Ascending aorta (tissue), 2 donors: ENCODE results near the gene SAMD5. TPM values are rescaled to one million over a fixed set of nuclear protein-coding genes. Genes with fewer than 3 reads are reported as not detected.
"Not testable (repeated sequence)": the region's sequence is repeated elsewhere in the genome, so short reads cannot be mapped to it uniquely, and the experiment has no call there.

ENCODE experiments used
- DNase-seq, 2 donors: peaks; one replicate each; pipeline ENCODE4 v3.0.0-alpha.2; 2019; ENCODE audit warnings: low spot score in 2 of 2
- H3K27ac ChIP-seq, 2 donors: fragments of 200-600 bp; sonication (generic); one replicate each; pipeline ENCODE4 v1.5.1; 2016 to 2017; ENCODE audit warnings: mild to moderate bottlenecking in 1 of 2
- H3K27me3 ChIP-seq: fragments of 200-600 bp; sonication (generic); one replicate; pipeline ENCODE4 v1.5.1; 2017
- H3K36me3 ChIP-seq, 2 donors: fragments of 200-600 bp; sonication (generic); one replicate each; pipeline ENCODE4 v1.5.1; 2016
- H3K4me1 ChIP-seq, 2 donors: fragments of 200-600 bp; sonication (generic); one replicate each; pipeline ENCODE4 v1.5.1; 2016 to 2017; ENCODE audit warnings: mild to moderate bottlenecking in 1 of 2
- H3K4me3 ChIP-seq, 2 donors: fragments of 200-600 bp; sonication (generic); one replicate each; pipeline ENCODE4 v1.5.1; 2016 to 2017; ENCODE audit warnings: mild to moderate bottlenecking in 1 of 2
- H3K9me3 ChIP-seq, 2 donors: fragments of 200-600 bp; sonication (generic); one replicate each; pipeline ENCODE4 v1.5.1; 2016
- intact Hi-C: fragments of 100-400 bp; cut with DNase I; formaldehyde crosslinking; loops from one replicate; pipeline ENCODE4 v1.15.1; 2023
- total RNA-seq: library from RNA; depleted of rRNA; stranded (reverse); fragments of >200 nt; gene quantifications from one replicate; pipeline ENCODE4 v1.1.0, GENCODE V29; 2016
- TF ChIP-seq, protein P1 (sequence below), 3 experiments: fragments of 200-600 bp in 2 of 3; fragments of 450-650 bp in 1 of 3; sonication (generic) in 2 of 3; IDR thresholded peaks; one replicate each; pipeline ENCODE4 v1.5.1; 2016 to 2019; ENCODE audit warnings: antibody characterized with exemption in 3 of 3, mild to moderate bottlenecking in 1 of 3, moderate library complexity in 1 of 3

The SAMD5 gene
- total RNA-seq, 1 donor from 2014 or later: 1.3 TPM

DNA sequence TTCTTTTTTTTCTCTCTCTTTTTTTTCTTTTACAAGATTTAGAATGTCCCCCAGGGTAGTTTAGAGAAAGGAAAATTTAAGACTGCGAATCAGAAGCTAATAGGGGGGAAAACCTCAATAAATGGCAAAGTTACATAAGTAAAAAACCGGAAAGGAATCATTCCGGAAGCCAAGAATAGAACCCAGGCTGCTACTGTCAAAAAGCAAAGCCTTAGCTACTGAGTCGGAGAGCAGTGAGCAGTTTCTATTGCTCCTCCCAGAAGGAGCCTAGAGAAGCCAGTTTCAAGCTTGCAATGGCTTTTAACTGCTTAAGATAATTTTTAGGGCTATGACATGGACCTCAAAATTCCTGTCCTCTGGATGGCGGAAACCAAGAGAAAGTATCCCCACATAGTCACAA lies 31.6 kb downstream of the SAMD5 start:
- no peak overlapping the region for H3K4me3 ChIP-seq
- H3K4me1 ChIP-seq: no peaks in the 10 kb centered on the region
- no peak overlapping the region for H3K27ac ChIP-seq
- no peaks in the 10 kb centered on the region for H3K27me3 ChIP-seq
- no peaks in the 10 kb centered on the region for H3K36me3 ChIP-seq
- TF ChIP-seq, protein P1, sequence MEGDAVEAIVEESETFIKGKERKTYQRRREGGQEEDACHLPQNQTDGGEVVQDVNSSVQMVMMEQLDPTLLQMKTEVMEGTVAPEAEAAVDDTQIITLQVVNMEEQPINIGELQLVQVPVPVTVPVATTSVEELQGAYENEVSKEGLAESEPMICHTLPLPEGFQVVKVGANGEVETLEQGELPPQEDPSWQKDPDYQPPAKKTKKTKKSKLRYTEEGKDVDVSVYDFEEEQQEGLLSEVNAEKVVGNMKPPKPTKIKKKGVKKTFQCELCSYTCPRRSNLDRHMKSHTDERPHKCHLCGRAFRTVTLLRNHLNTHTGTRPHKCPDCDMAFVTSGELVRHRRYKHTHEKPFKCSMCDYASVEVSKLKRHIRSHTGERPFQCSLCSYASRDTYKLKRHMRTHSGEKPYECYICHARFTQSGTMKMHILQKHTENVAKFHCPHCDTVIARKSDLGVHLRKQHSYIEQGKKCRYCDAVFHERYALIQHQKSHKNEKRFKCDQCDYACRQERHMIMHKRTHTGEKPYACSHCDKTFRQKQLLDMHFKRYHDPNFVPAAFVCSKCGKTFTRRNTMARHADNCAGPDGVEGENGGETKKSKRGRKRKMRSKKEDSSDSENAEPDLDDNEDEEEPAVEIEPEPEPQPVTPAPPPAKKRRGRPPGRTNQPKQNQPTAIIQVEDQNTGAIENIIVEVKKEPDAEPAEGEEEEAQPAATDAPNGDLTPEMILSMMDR (IDR thresholded peaks at IDR 0.05): no peak
- H3K9me3 ChIP-seq: no peaks in the 10 kb centered on the region
- DNase-seq: no peak
- intact Hi-C loops: no loop called here

DNA sequence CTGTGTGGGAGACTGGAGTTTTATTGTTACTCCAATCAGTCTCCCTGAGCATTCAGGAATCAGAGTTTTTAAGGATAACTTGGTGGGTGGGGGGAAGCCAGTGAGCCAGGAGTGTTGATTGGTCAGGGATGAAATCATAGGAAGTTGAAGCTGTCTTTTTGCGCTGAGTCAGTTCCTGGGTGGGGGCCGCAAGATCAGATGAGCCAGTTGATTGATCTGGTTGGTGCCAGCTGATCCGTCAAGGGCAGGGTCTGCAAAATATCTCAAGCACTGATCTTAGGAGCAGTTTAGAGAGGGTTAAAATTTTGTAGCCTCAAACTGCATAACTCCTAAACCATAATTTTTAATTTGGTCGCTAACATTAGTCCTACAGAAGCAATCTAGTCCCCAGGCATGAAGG lies 33.9 kb downstream of the SAMD5 start:
- DNase-seq, H3K27me3 ChIP-seq, H3K36me3 ChIP-seq, intact Hi-C loops, H3K4me3 ChIP-seq, H3K9me3 ChIP-seq, H3K27ac ChIP-seq, H3K4me1 ChIP-seq: not testable (repeated sequence)

DNA sequence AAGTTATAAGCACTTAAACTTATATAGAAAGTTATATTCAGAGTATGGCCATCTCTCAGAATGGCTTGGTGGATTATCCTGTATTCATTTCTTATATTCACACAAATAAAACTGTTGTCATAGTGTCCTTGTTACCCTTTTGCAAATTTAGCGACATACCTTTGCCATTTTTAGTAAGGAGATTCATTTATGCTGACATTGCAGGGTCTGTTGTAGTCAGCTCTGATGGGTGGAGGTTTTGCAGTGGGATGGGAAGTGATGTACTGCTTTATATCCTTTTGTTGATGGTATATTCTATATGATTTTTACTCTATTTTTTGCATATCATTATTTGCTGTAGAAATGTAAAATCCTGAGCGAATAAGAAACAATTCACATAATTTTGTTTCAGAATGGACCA lies 35.9 kb downstream of the SAMD5 start:
- Histone ChIP-seq H3K27ac (no peak overlapping the region), H3K4me3 (no peak overlapping the region), H3K4me1 (no peaks in the 10 kb centered on the region), H3K9me3 (no peaks in the 10 kb centered on the region), H3K27me3 (no peaks in the 10 kb centered on the region), H3K36me3 (no peaks in the 10 kb centered on the region)
- TF ChIP-seq, protein P1 (IDR thresholded peaks at IDR 0.05): no peak
- no peak for DNase-seq
- intact Hi-C loops: no loop called here

DNA sequence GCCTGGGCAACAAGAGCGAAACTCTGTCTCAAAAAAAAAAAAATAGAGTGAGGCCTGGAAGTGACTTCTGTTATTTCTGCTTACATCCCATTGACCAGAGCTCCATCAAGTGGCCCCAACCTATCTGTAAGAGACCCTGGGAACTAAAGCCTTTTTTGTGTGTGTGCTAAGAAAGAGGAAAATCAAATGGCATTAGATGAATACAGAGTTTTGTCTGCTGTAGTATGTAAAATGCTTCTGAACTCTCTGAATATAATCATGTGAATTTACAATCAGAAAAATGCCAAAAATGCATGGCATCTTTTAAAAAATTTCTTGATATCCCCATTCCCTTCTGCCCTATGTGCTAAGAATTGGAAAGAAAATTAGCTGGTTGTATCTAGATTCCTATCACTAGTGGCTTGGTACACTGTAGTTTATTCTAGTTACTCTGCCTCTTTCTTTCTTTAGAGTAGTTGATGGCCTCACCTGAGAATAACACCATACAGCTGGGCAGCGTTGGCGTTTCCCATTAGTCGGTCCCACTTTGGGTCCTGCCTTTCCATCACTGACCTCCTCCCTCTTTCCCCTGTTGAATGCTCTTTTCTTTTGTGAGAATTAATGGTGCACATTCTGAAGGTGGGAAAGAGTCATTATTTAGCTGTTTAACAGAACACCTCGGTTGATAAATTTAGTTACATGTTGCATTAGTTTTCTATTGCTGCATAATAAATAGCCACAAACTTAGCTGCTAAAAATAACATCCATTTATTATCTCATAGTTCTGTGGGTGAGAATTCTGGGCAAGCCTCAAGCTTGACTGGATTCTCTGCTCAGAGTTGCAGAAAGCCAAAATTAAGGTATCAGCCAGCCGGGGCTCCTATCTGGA lies 38.2 kb downstream of the SAMD5 start:
- DNase-seq: no peak
- TF ChIP-seq, protein P1 (IDR thresholded peaks at IDR 0.05): no peak
- Histone ChIP-seq H3K27me3 (no peaks in the 10 kb centered on the region), H3K27ac (no peak overlapping the region), H3K36me3 (no peaks in the 10 kb centered on the region), H3K4me3 (no peak overlapping the region), H3K4me1 (no peaks in the 10 kb centered on the region), H3K9me3 (no peaks in the 10 kb centered on the region)
- intact Hi-C loops: no loop called here

DNA sequence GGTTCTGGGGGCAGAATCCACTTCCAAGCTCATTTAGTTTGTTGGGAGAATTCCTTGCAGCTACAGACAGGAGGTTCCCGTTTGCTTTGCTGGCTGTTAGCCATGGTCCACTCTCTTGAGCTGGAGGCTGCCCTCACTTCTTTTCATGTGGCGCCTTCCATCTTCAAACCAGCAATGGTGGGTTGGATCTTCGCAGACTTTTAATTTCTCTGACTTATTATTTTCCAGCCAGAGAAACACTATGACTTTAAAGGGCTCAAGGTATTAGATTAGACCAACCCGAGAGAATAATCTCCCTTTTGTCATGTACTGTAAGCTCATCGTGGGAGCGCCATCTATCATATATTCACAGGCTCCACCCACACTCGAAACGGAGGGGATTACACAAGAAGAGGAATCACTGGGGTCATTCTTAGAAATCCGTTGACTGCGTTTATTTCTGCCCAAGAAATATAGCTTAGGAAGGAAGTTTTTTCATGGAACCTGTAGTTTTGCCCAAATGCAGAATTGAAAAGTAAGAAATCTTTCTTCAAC lies 38.9 kb downstream of the SAMD5 start:
- no peak for DNase-seq
- intact Hi-C loops: no loop called here
- TF ChIP-seq, protein P1 (IDR thresholded peaks at IDR 0.05): no peak

DNA sequence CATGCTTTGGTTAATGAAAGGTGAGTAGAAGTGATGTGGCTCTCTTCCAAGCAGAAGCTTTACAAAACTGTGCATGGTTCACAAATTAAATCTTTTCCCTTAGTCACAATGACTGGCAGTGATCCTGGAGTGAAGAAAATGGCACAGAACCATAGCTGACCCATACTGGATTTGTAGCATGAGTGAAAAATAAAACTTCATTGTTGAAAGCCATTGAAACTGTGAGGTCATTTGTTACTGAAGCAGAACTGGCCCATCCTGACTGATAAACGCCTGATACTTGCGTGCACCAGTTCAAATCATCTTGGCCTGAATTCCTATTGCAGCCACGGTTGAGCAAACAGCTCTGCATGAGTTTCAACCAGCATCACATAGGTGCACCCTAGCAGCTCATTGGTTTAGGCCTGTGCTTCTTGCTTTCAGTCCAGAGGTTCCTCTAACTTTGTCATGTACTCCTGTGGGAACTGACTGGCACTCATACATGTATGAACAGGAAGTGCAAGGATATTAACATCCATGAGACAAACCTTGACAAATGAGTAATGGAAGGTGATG lies 40.5 kb downstream of the SAMD5 start:
- Histone ChIP-seq H3K27me3 (no peaks in the 10 kb centered on the region), H3K4me3 (no peak overlapping the region), H3K27ac (no peak overlapping the region), H3K36me3 (no peaks in the 10 kb centered on the region), H3K9me3 (no peaks in the 10 kb centered on the region), H3K4me1 (no peaks in the 10 kb centered on the region)
- TF ChIP-seq, protein P1 (IDR thresholded peaks at IDR 0.05): no peak
- intact Hi-C loops: no loop called here
- no peak for DNase-seq

More for the DNA sequence above, 38.9 kb downstream of the SAMD5 start:
- Histone ChIP-seq H3K27me3 (no peaks in the 10 kb centered on the region), H3K27ac (no peak overlapping the region), H3K4me3 (no peak overlapping the region), H3K9me3 (no peaks in the 10 kb centered on the region), H3K36me3 (no peaks in the 10 kb centered on the region), H3K4me1 (no peaks in the 10 kb centered on the region)
